OCI-LY7 (cell line): Measurements from ENCODE around the gene GTSE1.

Experiments
- CTCF ChIP-seq: fragments of 200-600 bp; sonication (generic); conservative IDR thresholded peaks from 2 replicates; pipeline ENCODE4 v1.5.1; 2014; ENCODE audit warnings: mild to moderate bottlenecking, antibody characterized with exemption, low read length, moderate library complexity, mixed read lengths
- EZH2phosphoT487 ChIP-seq: fragments of 200-600 bp; sonication (generic); IDR thresholded peaks from 2 replicates; pipeline ENCODE4 v1.6.1; 2018; ENCODE audit warnings: low read depth, borderline replicate concordance, mild to moderate bottlenecking, mixed run types, antibody characterized with exemption, low read length, moderate library complexity, mixed read lengths

- TF ChIP-seq EZH2phosphoT487, result no peak
- TF ChIP-seq CTCF, result no peak
Measured at GRCh38 chr22:46292732-46293131, 3.9 kb upstream of the GTSE1 start.
